ENCODE data around the gene SORBS2. TPM values are rescaled to one million over a fixed set of nuclear protein-coding genes. Genes with fewer than 3 reads are reported as not detected.

The SORBS2 gene
- total RNA-seq, 1 experiment from 2014 or later, result 8.4 TPM

DNA sequence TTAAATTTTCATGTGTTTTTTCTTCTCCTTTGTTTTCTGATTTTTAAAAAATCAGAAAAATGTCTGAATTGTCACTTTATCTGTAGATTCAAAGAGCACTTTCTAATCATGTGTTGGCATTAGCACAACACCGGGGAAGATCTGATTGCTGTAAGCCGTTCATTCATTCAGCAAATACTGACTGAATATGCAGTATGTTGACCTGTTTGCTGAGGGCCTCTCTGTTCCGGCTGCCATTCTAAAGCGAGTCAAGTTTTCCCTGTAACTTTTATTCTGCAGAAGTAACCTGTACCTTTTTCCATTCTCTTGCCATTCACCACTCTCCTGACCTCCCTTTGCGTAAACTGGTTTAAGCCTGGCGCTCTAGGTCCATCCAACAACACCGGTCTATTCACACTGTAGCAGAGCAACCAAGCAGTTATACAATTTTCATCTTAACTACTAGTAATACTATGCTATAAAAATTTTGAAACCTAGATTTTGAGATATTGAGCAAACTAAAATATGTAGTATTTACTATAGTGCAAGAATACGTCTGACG lies 6.7 kb downstream of the SORBS2 start:
- DNase-seq (ENCODE audit: low read depth, low spot score) (no peak), ATAC-seq (no peak)
- Histone ChIP-seq H3K4me1 (ENCODE audit: control insufficient read depth, insufficient read depth, low read length) (no peaks in the 10 kb centered on the region), H3K9me3 (ENCODE audit: control insufficient read depth, insufficient read depth, low read depth, low read length) (no peaks in the 10 kb centered on the region), H3K4me3 (ENCODE audit: low read depth in 2 of 2, low read length in 2 of 2) (no peak overlapping the region), H3K27ac (ENCODE audit: low read length) (no peak overlapping the region), H3K36me3 (ENCODE audit: control insufficient read depth, insufficient read depth, low read length) (no peaks in the 10 kb centered on the region), H3K27me3 (ENCODE audit: control insufficient read depth, insufficient read depth, low read length) (no peaks in the 10 kb centered on the region)
- POLR2A ChIA-PET, result interaction anchor here (0.5 kb wide), 1 partner anchor 410 kb away, joined by 6 read pairs; no protein-coding TSS in a partner anchor
- no TSS peak for BruUV-seq (replicated peaks)
- intact Hi-C loops (cut with micrococcal nuclease; ENCODE audit: unreplicated experiment) (no loop called here), in situ Hi-C loops (cut with HindIII; ENCODE audit: low pct_unique_long_range_greater_than_20kb, low sequenced_read_pairs) (no loop called here)
- CTCF ChIA-PET, result no interaction called here
- no peak for TF ChIP-seq POLR2AphosphoS5 (IDR thresholded peaks at IDR 0.05; ENCODE audit: low read depth, low read length)
- TF ChIP-seq SIN3A (IDR thresholded peaks at IDR 0.05; ENCODE audit: borderline replicate concordance, insufficient read depth, low read depth, low read length), result no peak
- no peak for TF ChIP-seq REST (IDR thresholded peaks at IDR 0.05; ENCODE audit: insufficient read depth in 1 of 2, low read depth in 2 of 2, low read length in 1 of 2)
- TF ChIP-seq, protein P1, sequence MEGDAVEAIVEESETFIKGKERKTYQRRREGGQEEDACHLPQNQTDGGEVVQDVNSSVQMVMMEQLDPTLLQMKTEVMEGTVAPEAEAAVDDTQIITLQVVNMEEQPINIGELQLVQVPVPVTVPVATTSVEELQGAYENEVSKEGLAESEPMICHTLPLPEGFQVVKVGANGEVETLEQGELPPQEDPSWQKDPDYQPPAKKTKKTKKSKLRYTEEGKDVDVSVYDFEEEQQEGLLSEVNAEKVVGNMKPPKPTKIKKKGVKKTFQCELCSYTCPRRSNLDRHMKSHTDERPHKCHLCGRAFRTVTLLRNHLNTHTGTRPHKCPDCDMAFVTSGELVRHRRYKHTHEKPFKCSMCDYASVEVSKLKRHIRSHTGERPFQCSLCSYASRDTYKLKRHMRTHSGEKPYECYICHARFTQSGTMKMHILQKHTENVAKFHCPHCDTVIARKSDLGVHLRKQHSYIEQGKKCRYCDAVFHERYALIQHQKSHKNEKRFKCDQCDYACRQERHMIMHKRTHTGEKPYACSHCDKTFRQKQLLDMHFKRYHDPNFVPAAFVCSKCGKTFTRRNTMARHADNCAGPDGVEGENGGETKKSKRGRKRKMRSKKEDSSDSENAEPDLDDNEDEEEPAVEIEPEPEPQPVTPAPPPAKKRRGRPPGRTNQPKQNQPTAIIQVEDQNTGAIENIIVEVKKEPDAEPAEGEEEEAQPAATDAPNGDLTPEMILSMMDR (IDR thresholded peaks at IDR 0.05), result no peak
- TF ChIP-seq TCF7L2 (IDR thresholded peaks at IDR 0.05; ENCODE audit: low read depth, low read length), result no peak

- ATAC-seq (no peak), DNase-seq (ENCODE audit: low read depth, low spot score) (no peak)
- in situ Hi-C loops (cut with HindIII; ENCODE audit: low pct_unique_long_range_greater_than_20kb, low sequenced_read_pairs) (no loop called here), intact Hi-C loops (cut with micrococcal nuclease; ENCODE audit: unreplicated experiment) (no loop called here)
- ChIA-PET CTCF (no interaction called here), POLR2A (no interaction called here)
- Histone ChIP-seq H3K27me3 (ENCODE audit: control insufficient read depth, insufficient read depth, low read length) (no peaks in the 10 kb centered on the region), H3K36me3 (ENCODE audit: control insufficient read depth, insufficient read depth, low read length) (no peaks in the 10 kb centered on the region), H3K4me1 (ENCODE audit: control insufficient read depth, insufficient read depth, low read length) (no peaks in the 10 kb centered on the region), H3K27ac (ENCODE audit: low read length) (no peak overlapping the region), H3K4me3 (ENCODE audit: low read depth in 2 of 2, low read length in 2 of 2) (no peak overlapping the region), H3K9me3 (ENCODE audit: control insufficient read depth, insufficient read depth, low read depth, low read length) (no peaks in the 10 kb centered on the region)
- TF ChIP-seq REST (IDR thresholded peaks at IDR 0.05; ENCODE audit: insufficient read depth in 1 of 2, low read depth in 2 of 2, low read length in 1 of 2) (no peak), TCF7L2 (IDR thresholded peaks at IDR 0.05; ENCODE audit: low read depth, low read length) (no peak)
- TF ChIP-seq, protein P1 (IDR thresholded peaks at IDR 0.05), result no peak
- BruUV-seq (replicated peaks), result no TSS peak
Measured at GRCh38 chr4:185803022-185803421, 9.0 kb downstream of the SORBS2 start.
